ENCODE data around the gene CD109. TPM values are rescaled to one million over a fixed set of nuclear protein-coding genes. Genes with fewer than 3 reads are reported as not detected.

Gene CD109
- total RNA-seq, 1 experiment from 2014 or later: 3.2 TPM

- no peak for TF ChIP-seq CTCF (conservative IDR thresholded peaks at IDR 0.05)
- Histone ChIP-seq H2AK5ac (ENCODE audit: insufficient read length, low read length) (no peak overlapping the region), H4K20me1 (ENCODE audit: control insufficient read depth, insufficient read depth, insufficient read length) (no peaks in the 10 kb centered on the region), H3T11ph (ENCODE audit: low read length) (no peak overlapping the region), H3K14ac (ENCODE audit: insufficient read depth, low read length) (no peak overlapping the region), H4K8ac (replicated peaks; ENCODE audit: insufficient read length, low read depth, low read length) (no peak overlapping the region), H3K23me2 (ENCODE audit: insufficient read length, low read depth, low read length, poor library complexity, severe bottlenecking) (no peaks in the 10 kb centered on the region), H4K91ac (ENCODE audit: insufficient read length, low read depth, low read length) (no peak overlapping the region), H3K27ac (ENCODE audit: insufficient read length, low read depth, low read length) (no peak overlapping the region), H3K79me2 (ENCODE audit: insufficient read depth, low read length) (no peaks in the 10 kb centered on the region), H3K9me3 (ENCODE audit: control insufficient read depth, low read depth, low read length) (no peaks in the 10 kb centered on the region), H3K23ac (ENCODE audit: insufficient read length, low read depth, low read length) (no peak overlapping the region), H3K18ac (ENCODE audit: insufficient read length, low read depth, low read length) (no peak overlapping the region), H2AFZ (ENCODE audit: low read length) (no peak overlapping the region), H2BK15ac (ENCODE audit: low read depth, low read length) (no peak overlapping the region), H2BK120ac (ENCODE audit: low read depth, low read length, poor library complexity, severe bottlenecking) (no peak overlapping the region), H3K27me3 (ENCODE audit: insufficient read depth, low read length) (no peaks in the 10 kb centered on the region), H2BK20ac (ENCODE audit: low read depth, low read length, poor library complexity, severe bottlenecking) (no peak overlapping the region), H3K4me1 (ENCODE audit: insufficient read depth, low read length) (no peaks in the 10 kb centered on the region), H2BK5ac (ENCODE audit: insufficient read length, low read length) (no peak overlapping the region), H4K5ac (ENCODE audit: insufficient read length, low read depth, low read length) (no peak overlapping the region), H3K9ac (ENCODE audit: extremely low read depth, insufficient read length, low read length) (no peak overlapping the region), H3K4me2 (ENCODE audit: insufficient read depth, insufficient read length, low read length) (no peak overlapping the region), H2BK12ac (ENCODE audit: insufficient read length, low read depth, low read length) (no peak overlapping the region), H3K4ac (ENCODE audit: low read depth, low read length) (no peak overlapping the region), H3K79me1 (ENCODE audit: insufficient read depth, low read depth, low read length, poor library complexity, severe bottlenecking) (no peaks in the 10 kb centered on the region), H3K56ac (ENCODE audit: insufficient read length, low read depth, low read length) (no peak overlapping the region)
- H3K9me3 Mint-ChIP-seq: 0 out of 5 replicates have a peak, but pooled peaks cover 0 to 2% of the 10 kb centered on the region in 2 experiments
- H3K4me1 Mint-ChIP-seq: peaks cover 0 to 4% of the 10 kb centered on the region in 2 experiments; a peak in 2 of 4 replicates
- WGBS (ENCODE audit: extremely low coverage, insufficient read length, low lambda C conversion rate): no CpG with 5 or more reads among the region's 9 CpGs
- no peaks in the 10 kb centered on the region for H3K27me3 Mint-ChIP-seq (ENCODE audit: low read depth)
- no peak overlapping the region for H3K4me3 Mint-ChIP-seq
- H3K27ac Mint-ChIP-seq: no peak overlapping the region
- no peak for DNase-seq
- H3K36me3 Mint-ChIP-seq (ENCODE audit: insufficient read depth in 1 of 3, low read depth in 3 of 3): no peaks in the 10 kb centered on the region
These were observed 11.0 kb downstream of the CD109 start for GRCh38 chr6:73706971-73707370.
